Left lung (tissue), 10 donors: ENCODE data around the gene CAMSAP1. TPM values are rescaled to one million over a fixed set of nuclear protein-coding genes. Genes with fewer than 3 reads are reported as not detected.
A peak's percentile ranks its signal among the peaks of the same experiment; 100 is the strongest.
"Not testable (repeated sequence)": the region's sequence is repeated elsewhere in the genome, so short reads cannot be mapped to it uniquely, and the experiment has no call there.

ENCODE experiments used
- ATAC-seq: fragments of 200-7000 bp; cut with Tn5 transposase; one replicate; pipeline ENCODE4 v1.9.1; 2020; ENCODE audit warnings: moderate library complexity
- DNase-seq, 4 donors: peaks; one replicate each; pipeline ENCODE4 v3.0.0-alpha.2; 2013 to 2020
- H3K27ac ChIP-seq, 2 donors: fragments of 200-600 bp; sonication (generic) in 1 of 2; one replicate each; pipeline versions ENCODE4 v1.5.0 to v1.8.0; 2020 to 2021
- H3K27me3 ChIP-seq, 2 donors: fragments of 200-600 bp; sonication (generic) in 1 of 2; one replicate each; pipeline versions ENCODE4 v1.5.0 to v1.8.0; 2020 to 2021
- H3K36me3 ChIP-seq, 2 donors: fragments of 200-600 bp; sonication (generic) in 1 of 2; one replicate each; pipeline versions ENCODE4 v1.5.0 to v1.8.0; 2020 to 2021
- H3K4me1 ChIP-seq, 2 donors: fragments of 200-600 bp; one replicate each; pipeline ENCODE4 v1.8.0; 2021
- H3K4me3 ChIP-seq, 2 donors: fragments of 200-600 bp; sonication (generic) in 1 of 2; one replicate each; pipeline versions ENCODE4 v1.5.0 to v1.8.0; 2020 to 2021; ENCODE audit warnings: mild to moderate bottlenecking in 1 of 2
- H3K9me3 ChIP-seq, 2 donors: fragments of 200-600 bp; sonication (generic) in 1 of 2; one replicate each; pipeline versions ENCODE4 v1.5.0 to v1.8.0; 2020 to 2021
- intact Hi-C, 2 donors: fragments of 100-400 bp; cut with DNase I; formaldehyde crosslinking; loops; one replicate each; pipeline versions ENCODE4 v1.11.2 to v1.14.2; 2022
- polyA plus RNA-seq, 6 donors: library from polyadenylated mRNA; unstranded; fragments of 120-200 nt; gene quantifications; one replicate each; pipeline ENCODE4 v1.2.1, GENCODE V29; 2013; ENCODE audit not compliant: insufficient read length in 6 of 6
- total RNA-seq, 2 donors: library from RNA; stranded (reverse); fragmentation: NEBNext Ultra II Directional; extraction: Animal tissue kit (Norgen Biotek cat#: 25700); gene quantifications; one replicate each; pipeline ENCODE4 v1.2.1, GENCODE V29; 2021
- TF ChIP-seq, protein P1 (sequence below), 2 donors: fragments of 200-600 bp; sonication (generic) in 1 of 2; IDR thresholded peaks; one replicate each; pipeline versions ENCODE4 v1.5.0 to v1.8.0; 2021; ENCODE audit warnings: antibody characterized with exemption in 2 of 2
- donor health status: DM: no; HTN: yes; CAD: no.
- donor health status: DM: no; HTN: no; CAD: no.

The CAMSAP1 gene
- total and polyA plus RNA-seq, 8 donors: 20.4 to 27.0 (median 24.0) TPM

DNA sequence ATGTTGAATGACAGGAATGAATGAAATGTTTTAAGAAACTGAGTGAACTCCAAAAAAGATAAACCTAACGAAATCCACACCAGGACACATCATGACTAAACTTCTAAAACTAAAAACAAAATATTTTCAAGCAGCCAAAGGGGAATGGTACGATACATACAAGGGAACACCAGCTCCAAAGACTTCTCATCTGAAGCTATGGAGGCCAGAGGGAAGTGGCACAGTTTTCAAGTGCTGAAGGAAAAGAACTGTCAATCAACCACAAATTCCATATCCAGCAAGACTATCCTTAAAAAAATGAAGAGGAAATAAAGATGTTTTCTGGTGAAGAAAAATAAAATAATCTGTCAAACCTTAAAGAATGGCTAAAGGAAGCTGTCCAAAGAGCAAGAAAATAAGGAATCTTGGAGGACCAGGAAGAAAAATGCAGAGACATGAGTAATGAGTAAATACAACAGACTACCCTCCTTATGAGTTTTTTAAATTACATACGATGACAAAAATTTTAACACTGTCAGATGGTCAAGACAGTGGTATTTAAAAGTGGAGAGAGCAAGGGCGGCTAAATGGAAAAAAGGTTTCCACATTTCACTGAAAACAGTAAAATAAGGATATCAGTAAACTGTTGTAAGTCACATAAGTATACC lies 12.0 kb downstream of the CAMSAP1 start:
- H3K9me3 ChIP-seq: no peaks in the 10 kb centered on the region
- intact Hi-C loops: no loop called here
- H3K27me3 ChIP-seq: no peaks in the 10 kb centered on the region
- DNase-seq (no peak), ATAC-seq (no peak)
- H3K36me3 ChIP-seq: no peaks in the 10 kb centered on the region
- peaks cover 0 to 16% of the 10 kb centered on the region in 2 donors for H3K4me1 ChIP-seq
- TF ChIP-seq, protein P1, sequence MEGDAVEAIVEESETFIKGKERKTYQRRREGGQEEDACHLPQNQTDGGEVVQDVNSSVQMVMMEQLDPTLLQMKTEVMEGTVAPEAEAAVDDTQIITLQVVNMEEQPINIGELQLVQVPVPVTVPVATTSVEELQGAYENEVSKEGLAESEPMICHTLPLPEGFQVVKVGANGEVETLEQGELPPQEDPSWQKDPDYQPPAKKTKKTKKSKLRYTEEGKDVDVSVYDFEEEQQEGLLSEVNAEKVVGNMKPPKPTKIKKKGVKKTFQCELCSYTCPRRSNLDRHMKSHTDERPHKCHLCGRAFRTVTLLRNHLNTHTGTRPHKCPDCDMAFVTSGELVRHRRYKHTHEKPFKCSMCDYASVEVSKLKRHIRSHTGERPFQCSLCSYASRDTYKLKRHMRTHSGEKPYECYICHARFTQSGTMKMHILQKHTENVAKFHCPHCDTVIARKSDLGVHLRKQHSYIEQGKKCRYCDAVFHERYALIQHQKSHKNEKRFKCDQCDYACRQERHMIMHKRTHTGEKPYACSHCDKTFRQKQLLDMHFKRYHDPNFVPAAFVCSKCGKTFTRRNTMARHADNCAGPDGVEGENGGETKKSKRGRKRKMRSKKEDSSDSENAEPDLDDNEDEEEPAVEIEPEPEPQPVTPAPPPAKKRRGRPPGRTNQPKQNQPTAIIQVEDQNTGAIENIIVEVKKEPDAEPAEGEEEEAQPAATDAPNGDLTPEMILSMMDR (IDR thresholded peaks at IDR 0.05): no peak
- no peak overlapping the region for H3K27ac ChIP-seq
- no peak overlapping the region for H3K4me3 ChIP-seq

DNA sequence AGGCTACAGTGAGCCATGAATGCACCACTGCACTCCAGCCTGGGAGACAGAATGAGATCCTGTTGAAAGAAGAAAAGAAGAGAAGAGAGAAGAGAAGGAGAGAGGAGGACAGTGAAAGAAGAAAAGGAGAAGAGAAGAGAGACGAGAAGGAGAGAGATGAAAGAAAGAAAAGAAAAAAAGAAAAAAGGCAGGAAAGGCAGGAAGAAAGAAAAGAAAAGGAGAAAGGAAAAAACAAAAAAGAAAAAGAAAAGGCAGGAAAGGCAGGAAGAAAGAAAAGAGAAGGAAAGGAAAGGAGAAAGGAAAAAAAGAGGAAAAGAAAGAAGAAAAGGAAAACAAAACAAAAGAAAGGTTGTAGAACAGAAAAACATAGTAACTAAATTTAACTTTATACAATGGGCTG lies 14.2 kb downstream of the CAMSAP1 start:
- ATAC-seq: no peak
- no peak overlapping the region for H3K4me3 ChIP-seq
- TF ChIP-seq, protein P1 (IDR thresholded peaks at IDR 0.05): no peak

GRCh38 chr9:135892327-135892726 lies 15.0 kb downstream of the CAMSAP1 start:
- not testable (repeated sequence) for ATAC-seq, H3K27me3 ChIP-seq
- H3K4me1 ChIP-seq: peaks cover 12 to 35% of the 10 kb centered on the region in 2 donors

More for the DNA sequence above, 14.2 kb downstream of the CAMSAP1 start:
- H3K9me3 ChIP-seq: no peaks in the 10 kb centered on the region
- intact Hi-C loops: no loop called here
- no peaks in the 10 kb centered on the region for H3K36me3 ChIP-seq
- DNase-seq: no peak
- no peak overlapping the region for H3K27ac ChIP-seq
- H3K27me3 ChIP-seq: no peaks in the 10 kb centered on the region
- peaks cover 4 to 28% of the 10 kb centered on the region in 2 donors for H3K4me1 ChIP-seq

GRCh38 chr9:135891027-135891631 lies 16.2 kb downstream of the CAMSAP1 start:
- Histone ChIP-seq H3K27ac (no peak overlapping the region), H3K4me3 (no peak overlapping the region), H3K4me1 (peaks cover 12 to 47% of the 10 kb centered on the region in 2 donors), H3K36me3 (no peaks in the 10 kb centered on the region), H3K9me3 (no peaks in the 10 kb centered on the region), H3K27me3 (no peaks in the 10 kb centered on the region)
- ATAC-seq (no peak), DNase-seq (no peak)
- intact Hi-C loops: no loop called here
- TF ChIP-seq, protein P1 (IDR thresholded peaks at IDR 0.05): no peak

More at GRCh38 chr9:135892327-135892726, 15.0 kb downstream of the CAMSAP1 start:
- H3K27ac ChIP-seq, intact Hi-C loops, H3K4me3 ChIP-seq, DNase-seq, H3K36me3 ChIP-seq, H3K9me3 ChIP-seq: not testable (repeated sequence)

- H3K27ac ChIP-seq: no peak overlapping the region
- ATAC-seq (no peak), DNase-seq (peak in 1 of 4 donors; percentile 53)
- no peaks in the 10 kb centered on the region for H3K36me3 ChIP-seq
- no peaks in the 10 kb centered on the region for H3K27me3 ChIP-seq
- TF ChIP-seq, protein P1 (IDR thresholded peaks at IDR 0.05): no peak
- no peak overlapping the region for H3K4me3 ChIP-seq
- peaks cover 12 to 54% of the 10 kb centered on the region in 2 donors for H3K4me1 ChIP-seq
- no peaks in the 10 kb centered on the region for H3K9me3 ChIP-seq
- intact Hi-C loops: no loop called here
Observed at GRCh38 chr9:135890190-135891026, 16.9 kb downstream of the CAMSAP1 start.
